CD4-positive, CD25-positive, alpha-beta regulatory T cell (primary cell): ENCODE measurements around the gene RIPK4. TPM values are rescaled to one million over a fixed set of nuclear protein-coding genes. Genes with fewer than 3 reads are reported as not detected.
"Not testable (repeated sequence)": the region's sequence is repeated elsewhere in the genome, so short reads cannot be mapped to it uniquely, and the experiment has no call there.

Source experiments
- ATAC-seq, 2 donors: fragments of 150-1000 bp; cut with Tn5 transposase; one replicate each; pipeline ENCODE4 v1.10.0; 2021; ENCODE audit warnings: low read depth in 2 of 2, moderate number of reproducible peaks in 2 of 2, moderate library complexity in 1 of 2
- DNase-seq, 3 donors: peaks; one replicate each; pipeline versions ENCODE4 v3.0.0 to v3.0.0-alpha.2; 2012 to 2022; ENCODE audit warnings: mixed read lengths in 1 of 3
- H3K27ac ChIP-seq: one replicate; pipeline ENCODE4 v1.7.0; 2013; ENCODE audit warnings: mild to moderate bottlenecking, low read length; ENCODE audit not compliant: insufficient read depth, poor library complexity, severe bottlenecking
- H3K27me3 ChIP-seq: one replicate; pipeline ENCODE4 v1.7.0; 2013; ENCODE audit warnings: low read length; ENCODE audit not compliant: control insufficient read depth, insufficient read depth
- H3K36me3 ChIP-seq: one replicate; pipeline ENCODE4 v1.7.0; 2013; ENCODE audit warnings: mild to moderate bottlenecking, low read length, moderate library complexity; ENCODE audit not compliant: control insufficient read depth, insufficient read depth
- H3K4me1 ChIP-seq: 2 replicates; pipeline ENCODE4 v1.7.0; 2013; ENCODE audit warnings: mild to moderate bottlenecking, low read length; ENCODE audit not compliant: insufficient read depth, control insufficient read depth, poor library complexity, severe bottlenecking
- H3K4me3 ChIP-seq: one replicate; pipeline ENCODE4 v1.7.0; 2013; ENCODE audit warnings: low read depth, mild to moderate bottlenecking, low read length, moderate library complexity
- H3K9me3 ChIP-seq, 2 experiments: 1 replicate in 1 of 2; 2 replicates in 1 of 2; pipeline ENCODE4 v1.7.0; 2013; ENCODE audit warnings: low read length in 2 of 2, mild to moderate bottlenecking in 1 of 2, moderate library complexity in 1 of 2; ENCODE audit not compliant: control insufficient read depth in 2 of 2
- H3K27ac Mint-ChIP-seq, 3 donors: one replicate each; pipeline ENCODE4 v1.8.0; 2020 to 2022; ENCODE audit warnings: mild to moderate bottlenecking in 3 of 3, mixed read lengths in 3 of 3, moderate library complexity in 2 of 3
- H3K27me3 Mint-ChIP-seq: one replicate; pipeline ENCODE4 v1.8.0; 2022; ENCODE audit warnings: mild to moderate bottlenecking, mixed read lengths
- H3K36me3 Mint-ChIP-seq: one replicate; pipeline ENCODE4 v1.8.0; 2020; ENCODE audit warnings: mixed read lengths
- H3K4me1 Mint-ChIP-seq, 4 donors: one replicate each; pipeline ENCODE4 v1.8.0; 2020 to 2022; ENCODE audit warnings: mixed read lengths in 4 of 4, mild to moderate bottlenecking in 1 of 4
- H3K4me3 Mint-ChIP-seq, 4 donors: one replicate each; pipeline ENCODE4 v1.8.0; 2020 to 2022; ENCODE audit warnings: mild to moderate bottlenecking in 4 of 4, mixed read lengths in 4 of 4, moderate library complexity in 3 of 4
- H3K9me3 Mint-ChIP-seq, 7 donors: one replicate each; pipeline ENCODE4 v1.8.0; 2020 to 2022; ENCODE audit warnings: mixed read lengths in 7 of 7, mild to moderate bottlenecking in 3 of 7, moderate library complexity in 2 of 7
- polyA plus RNA-seq, 4 donors: library from polyadenylated mRNA; unstranded; fragments of 300-500 nt; fragmentation: Illumina TruSeq; gene quantifications; one replicate each; pipeline ENCODE4 v1.2.3, GENCODE V29; 2021
- total RNA-seq: library from RNA; stranded (reverse); gene quantifications from one replicate; pipeline ENCODE4 v1.2.3, GENCODE V29; 2022

The RIPK4 gene
- total and polyA plus RNA-seq, 5 donors from 2014 or later, result 0.39 to 0.52 (median 0.41) TPM; not detected in 2

DNA sequence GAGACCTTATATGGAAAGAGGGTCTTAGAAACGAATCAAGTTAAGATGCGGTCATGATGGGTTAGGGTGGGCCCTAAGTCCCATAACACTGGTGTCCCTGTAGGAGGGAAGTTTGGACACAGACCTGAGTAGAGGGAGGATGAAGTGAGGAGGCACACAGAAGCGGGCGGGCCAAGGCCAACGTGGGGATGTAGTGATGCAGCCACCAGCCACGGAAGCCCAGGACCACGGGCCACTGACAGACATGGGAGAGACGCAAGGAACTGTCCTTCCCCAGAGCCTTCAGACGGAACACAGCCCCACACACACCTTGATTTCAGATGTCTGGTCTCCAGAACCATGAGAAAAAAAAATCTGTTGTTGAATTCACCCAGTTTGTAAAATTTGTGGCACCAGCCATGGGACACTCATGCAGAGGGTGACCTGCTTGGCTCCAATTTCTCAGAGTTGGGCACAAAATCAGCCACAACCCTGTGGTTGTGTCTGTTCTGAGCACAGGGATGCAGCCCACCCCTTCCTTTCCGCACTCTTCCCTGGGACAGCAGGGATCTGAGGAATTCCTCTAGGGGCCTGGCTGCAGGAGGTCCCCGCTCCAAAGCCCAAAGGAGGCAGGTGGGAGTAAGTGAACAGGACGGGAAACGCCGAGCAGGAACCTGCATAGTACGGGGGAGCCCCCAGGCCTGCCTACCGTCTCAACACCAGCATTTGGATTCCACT lies 61.1 kb downstream of the RIPK4 start:
- no peak for DNase-seq
- no peak overlapping the region for H3K27ac ChIP-seq
- Mint-ChIP-seq H3K36me3 (peaks cover 3% of the 10 kb centered on the region), H3K27me3 (peaks cover 28% of the 10 kb centered on the region), H3K27ac (no peak overlapping the region), H3K4me1 (no peaks in the 10 kb centered on the region), H3K9me3 (peaks cover 0 to 10% (median 3%) of the 10 kb centered on the region in 7 donors), H3K4me3 (no peak overlapping the region)
- ATAC-seq, result no peak
- H3K27me3 ChIP-seq, result peaks cover 2% of the 10 kb centered on the region
- H3K4me3 ChIP-seq, result no peak overlapping the region
- no peaks in the 10 kb centered on the region for H3K4me1 ChIP-seq
- H3K36me3 ChIP-seq, result no peaks in the 10 kb centered on the region
- H3K9me3 ChIP-seq, result peaks cover 0 to 3% of the 10 kb centered on the region in 2 experiments

DNA sequence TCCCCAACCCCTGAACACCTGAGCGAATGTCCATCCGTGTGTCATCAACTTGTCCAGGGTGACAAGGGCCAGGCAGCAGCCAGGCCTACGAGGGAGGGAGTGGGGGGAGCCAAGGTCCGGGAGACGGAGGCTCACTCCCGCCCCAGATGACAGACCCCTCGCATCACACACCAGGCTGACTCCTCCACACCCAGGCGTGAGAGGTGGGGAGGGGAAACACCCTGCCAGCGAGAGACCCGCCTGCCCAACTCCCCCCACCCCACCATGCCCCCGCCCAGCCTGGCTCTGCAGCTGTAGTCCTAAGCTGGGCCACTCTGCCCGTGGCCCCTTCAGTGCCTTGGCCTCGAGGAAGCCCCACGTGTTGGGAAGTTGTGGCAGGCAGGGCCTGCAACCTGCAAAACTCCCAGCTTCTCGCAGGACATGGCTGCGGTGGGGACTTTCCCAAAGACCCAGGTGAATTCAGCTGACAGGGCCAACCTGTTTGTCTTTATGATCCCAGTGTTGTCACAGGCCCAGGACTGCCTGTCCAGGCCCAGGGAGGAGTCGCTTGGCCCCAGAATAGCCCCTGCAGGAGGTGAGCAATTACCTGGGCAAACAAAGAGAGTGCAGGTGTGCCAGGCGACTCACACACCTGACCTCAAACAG lies 62.9 kb downstream of the RIPK4 start:
- no peak overlapping the region for H3K4me3 Mint-ChIP-seq
- no peaks in the 10 kb centered on the region for H3K4me1 ChIP-seq
- peaks cover 3% of the 10 kb centered on the region for H3K36me3 Mint-ChIP-seq

DNA sequence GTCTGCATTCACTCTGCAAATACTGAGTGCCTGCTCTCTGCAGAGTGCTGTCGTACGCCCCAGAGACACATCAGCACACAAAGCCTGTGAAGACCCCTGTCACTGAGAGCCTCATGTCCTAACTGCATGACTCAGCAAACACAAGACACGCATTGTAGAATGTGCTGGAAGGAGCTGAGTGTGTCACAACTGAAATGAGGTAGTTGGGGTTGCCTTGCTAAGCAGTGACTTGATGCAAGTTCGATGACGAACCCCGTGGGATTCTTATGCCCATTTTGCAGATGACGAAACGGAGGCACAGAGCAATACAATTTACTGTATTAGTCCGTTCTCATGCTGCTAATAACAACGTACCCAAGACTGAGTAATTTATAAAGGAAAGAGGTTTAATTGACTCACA lies 65.1 kb downstream of the RIPK4 start:
- peaks cover 13% of the 10 kb centered on the region for H3K27me3 Mint-ChIP-seq
- Histone ChIP-seq H3K36me3 (no peaks in the 10 kb centered on the region), H3K27ac (no peak overlapping the region), H3K4me3 (no peak overlapping the region), H3K4me1 (no peaks in the 10 kb centered on the region), H3K27me3 (peaks cover 2% of the 10 kb centered on the region), H3K9me3 (no peaks in the 10 kb centered on the region)
- H3K27ac Mint-ChIP-seq, result no peak overlapping the region
- H3K36me3 Mint-ChIP-seq, result peaks cover 2% of the 10 kb centered on the region
- no peaks in the 10 kb centered on the region for H3K4me1 Mint-ChIP-seq
- DNase-seq (no peak), ATAC-seq (no peak)
- peaks cover 0 to 11% (median 2%) of the 10 kb centered on the region in 7 donors for H3K9me3 Mint-ChIP-seq
- H3K4me3 Mint-ChIP-seq, result no peak overlapping the region

More for the DNA sequence above, 62.9 kb downstream of the RIPK4 start:
- Histone ChIP-seq H3K27ac (no peak overlapping the region), H3K9me3 (peaks cover 0 to 3% of the 10 kb centered on the region in 2 experiments), H3K27me3 (peaks cover 2% of the 10 kb centered on the region), H3K4me3 (no peak overlapping the region), H3K36me3 (no peaks in the 10 kb centered on the region)
- ATAC-seq, result no peak
- Mint-ChIP-seq H3K4me1 (no peaks in the 10 kb centered on the region), H3K27ac (no peak overlapping the region), H3K27me3 (peaks cover 24% of the 10 kb centered on the region), H3K9me3 (peaks cover 0 to 12% (median 3%) of the 10 kb centered on the region in 7 donors)
- DNase-seq, result no peak

DNA sequence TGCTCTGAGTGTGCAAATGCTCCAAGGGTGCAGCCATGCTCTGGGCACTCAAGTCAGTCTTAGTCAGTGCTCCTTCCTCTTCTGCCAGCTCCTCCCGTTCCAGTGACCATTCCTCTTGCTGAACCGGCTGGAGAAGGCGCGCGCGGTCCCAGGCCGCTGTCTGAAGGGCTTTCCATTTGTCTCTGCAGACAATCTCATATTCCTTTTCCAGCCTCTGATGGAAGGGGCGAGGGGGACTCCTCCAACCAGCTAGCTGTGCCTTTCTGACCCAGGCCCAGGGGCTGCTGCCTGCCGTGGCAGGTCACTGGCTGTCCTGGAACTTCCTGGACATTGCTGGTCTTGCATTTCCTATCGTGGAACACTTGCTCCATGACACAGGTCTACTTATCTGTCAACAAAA lies 67.5 kb downstream of the RIPK4 start:
- Mint-ChIP-seq H3K4me1 (no peaks in the 10 kb centered on the region), H3K4me3 (no peak overlapping the region), H3K36me3 (no peaks in the 10 kb centered on the region), H3K27ac (no peak overlapping the region), H3K9me3 (peaks cover 0 to 7% (median 0%) of the 10 kb centered on the region in 7 donors), H3K27me3 (peaks cover 9% of the 10 kb centered on the region)
- no peaks in the 10 kb centered on the region for H3K4me1 ChIP-seq
- DNase-seq (no peak), ATAC-seq (no peak)
- H3K4me3 ChIP-seq, result no peak overlapping the region
- H3K27me3 ChIP-seq, result no peaks in the 10 kb centered on the region
- H3K36me3 ChIP-seq, result no peaks in the 10 kb centered on the region
- H3K27ac ChIP-seq, result no peak overlapping the region
- H3K9me3 ChIP-seq, result no peaks in the 10 kb centered on the region

DNA sequence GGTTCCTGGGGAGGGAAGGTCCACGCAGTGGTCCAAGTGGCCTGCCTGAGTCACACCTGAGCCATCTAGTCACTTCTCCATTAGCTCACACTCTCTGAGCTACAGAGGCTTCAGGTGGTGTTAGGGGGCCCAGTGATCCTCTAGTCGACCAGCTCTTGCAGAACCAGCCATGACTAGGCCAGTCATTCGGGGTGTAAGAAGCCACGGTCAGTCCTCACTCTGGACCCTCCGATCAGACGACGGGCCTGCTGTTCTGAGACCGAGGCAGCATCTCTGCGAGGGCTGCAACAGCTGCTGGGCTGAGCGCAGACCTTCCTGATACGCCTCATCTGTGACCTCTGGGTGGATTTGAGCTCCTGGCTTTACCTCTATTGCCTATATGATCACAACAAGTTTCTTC lies 68.8 kb downstream of the RIPK4 start:
- no peaks in the 10 kb centered on the region for H3K4me1 ChIP-seq

DNA sequence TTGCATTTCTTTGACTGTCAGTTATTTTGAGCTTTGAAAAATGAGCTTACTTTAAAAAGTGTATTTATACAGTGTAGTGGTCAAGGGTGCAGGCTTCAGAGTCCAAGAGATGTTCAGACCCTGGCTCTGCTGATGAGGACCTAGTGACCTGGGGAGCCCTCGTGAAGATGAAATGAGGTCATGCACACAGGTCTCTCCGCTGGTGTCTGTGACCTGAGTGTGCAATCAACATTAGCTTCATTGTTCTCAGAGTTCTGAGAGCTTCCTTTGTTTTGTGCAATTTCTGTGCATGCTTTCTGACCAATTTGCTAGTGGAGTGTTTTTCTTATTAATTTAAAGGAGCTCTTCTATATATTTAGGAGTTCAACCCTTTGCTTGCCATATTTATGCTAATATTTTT lies 71.3 kb downstream of the RIPK4 start:
- Histone ChIP-seq H3K36me3 (no peaks in the 10 kb centered on the region), H3K9me3 (no peaks in the 10 kb centered on the region), H3K4me1 (no peaks in the 10 kb centered on the region), H3K27ac (no peak overlapping the region), H3K27me3 (no peaks in the 10 kb centered on the region), H3K4me3 (no peak overlapping the region)
- Mint-ChIP-seq H3K4me3 (no peak overlapping the region), H3K4me1 (no peaks in the 10 kb centered on the region), H3K27me3 (peaks cover 7% of the 10 kb centered on the region), H3K27ac (no peak overlapping the region), H3K36me3 (no peaks in the 10 kb centered on the region), H3K9me3 (peaks cover 0 to 7% (median 0%) of the 10 kb centered on the region in 7 donors)
- ATAC-seq (no peak), DNase-seq (no peak)

More for the DNA sequence above, 68.8 kb downstream of the RIPK4 start:
- Histone ChIP-seq H3K36me3 (no peaks in the 10 kb centered on the region), H3K27me3 (no peaks in the 10 kb centered on the region), H3K4me3 (no peak overlapping the region), H3K9me3 (no peaks in the 10 kb centered on the region), H3K27ac (no peak overlapping the region)
- Mint-ChIP-seq H3K9me3 (peaks cover 0 to 8% (median 0%) of the 10 kb centered on the region in 7 donors), H3K27me3 (peaks cover 9% of the 10 kb centered on the region), H3K4me1 (no peaks in the 10 kb centered on the region), H3K36me3 (no peaks in the 10 kb centered on the region), H3K27ac (no peak overlapping the region), H3K4me3 (no peak overlapping the region)
- ATAC-seq (no peak), DNase-seq (no peak)

DNA sequence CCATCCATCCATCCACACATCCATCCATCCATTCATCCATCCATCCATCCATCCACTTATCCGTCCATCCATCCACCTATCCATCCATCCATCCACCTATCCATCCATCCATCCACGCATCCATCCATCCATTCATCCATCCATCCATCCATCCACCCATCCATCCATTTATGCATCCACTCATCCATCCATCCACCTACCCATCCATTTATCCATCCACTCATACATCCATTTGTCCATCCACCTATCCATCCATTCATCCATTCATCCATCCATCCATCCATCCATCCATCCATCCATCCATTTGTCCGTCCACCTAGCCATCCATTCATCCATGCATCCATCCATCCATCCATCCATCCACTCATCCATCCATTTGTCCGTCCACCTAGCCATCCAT lies 72.8 kb downstream of the RIPK4 start:
- H3K36me3 Mint-ChIP-seq, H3K27me3 Mint-ChIP-seq, H3K27ac ChIP-seq, H3K9me3 ChIP-seq, H3K27me3 ChIP-seq, H3K9me3 Mint-ChIP-seq, H3K4me3 Mint-ChIP-seq, H3K4me1 ChIP-seq, H3K4me1 Mint-ChIP-seq, DNase-seq, H3K36me3 ChIP-seq, H3K4me3 ChIP-seq, H3K27ac Mint-ChIP-seq, ATAC-seq: not testable (repeated sequence)

DNA sequence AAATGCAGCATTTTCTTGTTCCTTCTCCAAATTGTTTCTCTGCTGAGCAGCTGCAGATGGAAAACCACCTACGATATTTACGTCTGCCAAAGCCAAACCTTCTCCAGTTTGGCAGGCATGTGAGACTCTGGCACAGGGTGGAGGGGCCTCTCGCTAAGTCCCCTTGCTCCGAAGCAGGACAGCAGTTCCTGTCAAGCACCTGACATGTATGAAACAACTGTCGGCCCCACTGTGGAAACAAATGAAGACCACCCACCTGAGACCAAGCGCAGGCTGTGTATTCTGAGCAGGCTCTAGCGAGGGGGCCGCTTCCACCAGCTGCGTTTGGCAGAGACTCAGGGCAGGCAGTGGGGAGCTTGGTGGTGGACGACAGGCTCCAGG lies 74.7 kb downstream of the RIPK4 start:
- no peaks in the 10 kb centered on the region for H3K27me3 Mint-ChIP-seq
- ATAC-seq (no peak), DNase-seq (no peak)

More for the DNA sequence above, 74.7 kb downstream of the RIPK4 start:
- peaks cover 0 to 3% (median 0%) of the 10 kb centered on the region in 7 donors for H3K9me3 Mint-ChIP-seq
- H3K4me1 Mint-ChIP-seq, result no peaks in the 10 kb centered on the region
- H3K27ac Mint-ChIP-seq, result no peak overlapping the region
- no peaks in the 10 kb centered on the region for H3K36me3 ChIP-seq
- H3K27ac ChIP-seq, result no peak overlapping the region
- H3K4me1 ChIP-seq, result no peaks in the 10 kb centered on the region
- no peaks in the 10 kb centered on the region for H3K27me3 ChIP-seq
- no peak overlapping the region for H3K4me3 ChIP-seq
- no peak overlapping the region for H3K4me3 Mint-ChIP-seq
- no peaks in the 10 kb centered on the region for H3K36me3 Mint-ChIP-seq
- H3K9me3 ChIP-seq, result no peaks in the 10 kb centered on the region
